K562 (cell line): ENCODE measurements around the gene C3orf80. TPM values are rescaled to one million over a fixed set of nuclear protein-coding genes. Genes with fewer than 3 reads are reported as not detected.

Experiments
- BACH1 ChIP-seq: fragments of 200-800 bp; sonication (Bioruptor generic); IDR thresholded peaks from 2 replicates; pipeline ENCODE4 v1.6.1; 2016; ENCODE audit warnings: missing genetic modification characterization, missing compliant biosample characterization
- BRD4 ChIP-seq: fragments of 200-600 bp; sonication (generic); IDR thresholded peaks from 2 replicates; pipeline ENCODE4 v1.6.1; 2017; ENCODE audit warnings: inconsistent platforms
- ELF2 ChIP-seq: fragments of 250-450 bp; sonication (Bioruptor Pico); IDR thresholded peaks from 2 replicates; pipeline ENCODE4 v1.5.0; 2021; ENCODE audit warnings: mild to moderate bottlenecking
- NFYB ChIP-seq: IDR thresholded peaks from 2 replicates; pipeline ENCODE4 v1.6.1; 2011; ENCODE audit warnings: mild to moderate bottlenecking, moderate library complexity; ENCODE audit not compliant: insufficient read length; ENCODE audit errors: extremely low read depth
- POLR2H ChIP-seq: IDR thresholded peaks from 2 replicates; pipeline ENCODE4 v1.6.1; 2016; ENCODE audit warnings: missing genetic modification characterization, low read depth, mild to moderate bottlenecking, control low read depth, missing compliant biosample characterization, moderate library complexity
- polyA plus RNA-seq, 8 experiments: library from polyadenylated mRNA; depleted of rRNA in 4 of 8; stranded (reverse) in 5 of 8; unstranded in 3 of 8; fragments of >200 nt; fragmentation: Nextera tagmentation in 2 of 8; fragmentation: Illumina TruSeq in 1 of 8; extraction: Ambion mirVana in 2 of 8; extraction: Trizol in 1 of 8; gene quantifications; 2 replicates each; pipeline versions ENCODE4 v1.2.1 to v1.2.3, GENCODE V29; 2011 to 2014; ENCODE audit warnings: inconsistent platforms in 1 of 8, missing spikeins in 1 of 8
- total RNA-seq, 7 experiments: library from RNA; depleted of rRNA in 6 of 7; stranded (reverse); fragments of >200 nt in 6 of 7; fragmentation: Illumina TruSeq in 2 of 7; extraction: Trizol in 2 of 7; gene quantifications; 2 replicates each; pipeline versions ENCODE4 v1.2.1 to v1.2.3, GENCODE V29; 2011 to 2021; ENCODE audit warnings: low replicate concordance in 1 of 7
- TF ChIP-seq, protein P1 (sequence below), 2 experiments: fragments of 450-650 bp; IDR thresholded peaks; 2 replicates each; pipeline ENCODE4 v1.6.1; 2016; ENCODE audit warnings: mild to moderate bottlenecking in 2 of 2, borderline replicate concordance in 1 of 2, low read depth in 1 of 2, moderate library complexity in 1 of 2

C3orf80 gene
- total and polyA plus RNA-seq, 9 of the 15 experiments (the other 6 are each of a cell fraction or from before 2014, with no cell fraction given), result 0.03 to 0.75 (median 0.07) TPM

DNA sequence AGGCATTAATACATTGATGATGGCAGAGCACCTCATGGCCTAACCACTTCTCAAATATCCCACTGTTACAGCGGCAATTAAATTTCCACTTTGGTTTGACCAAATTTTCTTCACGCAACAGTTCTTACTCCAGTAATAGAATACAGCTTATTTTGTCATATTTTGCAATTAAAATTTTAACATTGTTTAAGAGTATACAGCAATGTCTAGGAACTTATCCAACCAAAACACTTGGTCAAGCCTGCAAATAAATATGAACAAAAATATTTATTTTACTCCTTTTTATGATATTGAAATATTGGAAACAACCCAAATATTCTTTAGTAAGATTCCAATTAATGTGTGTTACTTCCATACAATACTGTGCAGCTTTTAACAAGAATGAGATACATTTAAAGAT lies 45.3 kb upstream of the C3orf80 start (continued):
- TF ChIP-seq, protein P1, sequence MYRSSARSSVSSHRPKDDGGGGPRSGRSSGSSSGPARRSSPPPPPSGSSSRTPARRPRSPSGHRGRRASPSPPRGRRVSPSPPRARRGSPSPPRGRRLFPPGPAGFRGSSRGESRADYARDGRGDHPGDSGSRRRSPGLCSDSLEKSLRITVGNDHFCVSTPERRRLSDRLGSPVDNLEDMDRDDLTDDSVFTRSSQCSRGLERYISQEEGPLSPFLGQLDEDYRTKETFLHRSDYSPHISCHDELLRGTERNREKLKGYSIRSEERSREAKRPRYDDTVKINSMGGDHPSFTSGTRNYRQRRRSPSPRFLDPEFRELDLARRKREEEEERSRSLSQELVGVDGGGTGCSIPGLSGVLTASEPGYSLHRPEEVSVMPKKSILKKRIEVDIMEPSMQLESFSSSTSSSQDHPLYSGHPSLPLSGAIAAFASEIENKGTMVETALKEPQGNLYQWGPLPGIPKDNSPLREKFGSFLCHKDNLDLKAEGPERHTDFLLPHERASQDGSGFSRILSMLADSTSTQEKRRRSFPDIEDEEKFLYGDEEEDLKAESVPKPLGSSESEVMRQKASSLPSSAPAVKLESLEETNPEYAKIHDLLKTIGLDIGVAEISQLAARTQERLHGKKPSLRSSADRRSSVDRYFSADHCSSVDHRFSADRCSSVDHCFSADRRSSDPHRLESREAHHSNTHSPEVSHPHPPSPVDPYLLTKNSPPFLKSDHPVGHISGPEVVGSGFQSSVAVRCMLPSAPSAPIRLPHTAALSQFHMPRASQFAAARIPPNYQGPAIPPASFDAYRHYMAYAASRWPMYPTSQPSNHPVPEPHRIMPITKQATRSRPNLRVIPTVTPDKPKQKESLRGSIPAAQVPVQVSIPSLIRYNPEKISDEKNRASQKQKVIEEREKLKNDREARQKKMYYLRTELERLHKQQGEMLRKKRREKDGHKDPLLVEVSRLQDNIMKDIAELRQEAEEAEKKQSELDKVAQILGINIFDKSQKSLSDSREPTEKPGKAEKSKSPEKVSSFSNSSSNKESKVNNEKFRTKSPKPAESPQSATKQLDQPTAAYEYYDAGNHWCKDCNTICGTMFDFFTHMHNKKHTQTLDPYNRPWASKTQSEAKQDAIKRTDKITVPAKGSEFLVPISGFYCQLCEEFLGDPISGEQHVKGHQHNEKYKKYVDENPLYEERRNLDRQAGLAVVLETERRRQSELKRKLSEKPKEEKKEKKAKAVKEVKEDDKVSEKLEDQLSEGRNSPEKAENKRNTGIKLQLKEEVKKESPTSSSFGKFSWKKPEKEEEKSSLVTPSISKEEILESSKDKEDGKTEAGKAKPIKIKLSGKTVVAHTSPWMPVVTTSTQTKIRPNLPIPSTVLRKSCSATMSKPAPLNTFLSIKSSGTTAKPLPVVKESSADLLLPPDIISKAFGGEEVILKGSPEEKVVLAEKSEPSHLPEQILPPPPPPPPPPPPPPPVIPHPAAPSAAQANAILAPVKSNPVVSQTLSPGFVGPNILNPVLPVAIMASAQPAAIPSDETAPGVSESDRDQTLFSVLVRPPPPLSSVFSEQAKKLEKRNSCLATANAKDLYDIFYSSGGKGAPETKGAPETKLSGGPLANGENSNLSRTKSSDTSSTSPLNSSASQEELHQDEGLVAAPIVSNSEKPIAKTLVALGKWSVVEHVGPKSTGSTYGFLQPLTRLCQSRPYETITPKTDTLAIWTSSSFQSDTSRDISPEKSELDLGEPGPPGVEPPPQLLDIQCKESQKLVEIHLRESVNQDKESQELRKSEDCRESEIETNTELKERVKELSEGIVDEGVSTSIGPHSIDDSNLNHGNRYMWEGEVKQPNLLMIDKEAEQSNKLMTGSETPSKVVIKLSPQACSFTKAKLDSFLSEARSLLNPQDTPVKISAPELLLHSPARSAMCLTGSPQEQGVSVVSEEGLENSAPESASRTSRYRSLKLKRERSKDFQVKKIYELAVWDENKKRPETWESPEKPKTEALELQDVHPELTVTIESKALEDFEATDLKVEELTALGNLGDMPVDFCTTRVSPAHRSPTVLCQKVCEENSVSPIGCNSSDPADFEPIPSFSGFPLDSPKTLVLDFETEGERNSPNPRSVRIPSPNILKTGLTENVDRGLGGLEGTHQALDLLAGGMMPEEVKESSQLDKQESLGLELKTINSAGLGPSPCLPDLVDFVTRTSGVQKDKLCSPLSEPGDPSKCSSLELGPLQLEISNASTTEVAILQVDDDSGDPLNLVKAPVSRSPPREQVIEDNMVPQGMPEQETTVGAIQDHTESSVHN (IDR thresholded peaks at IDR 0.05; ENCODE audit: borderline replicate concordance in 1 of 2, low read depth in 1 of 2), result no peak
- no peak for TF ChIP-seq ELF2 (CRISPR knock-in tag)
- no peak for TF ChIP-seq BRD4
- TF ChIP-seq NFYB, result no peak
- no peak for TF ChIP-seq BACH1 (tag)
- no peak for TF ChIP-seq POLR2H
- TF ChIP-seq, all 486 proteins: peak for 0
